HepG2 (cell line): ENCODE results near the gene RERE. TPM values are rescaled to one million over a fixed set of nuclear protein-coding genes. Genes with fewer than 3 reads are reported as not detected.

Source experiments
- AHDC1 ChIP-seq: sonication (generic); formaldehyde crosslinking; IDR thresholded peaks from 2 replicates; pipeline ENCODE4 v1.5.1; 2020; ENCODE audit warnings: mild to moderate bottlenecking, missing genetic modification reagents, borderline replicate concordance
- HDAC6 ChIP-seq: fragments of 200-600 bp; sonication (generic); IDR thresholded peaks from 2 replicates; pipeline ENCODE4 v1.7.0; 2017; ENCODE audit warnings: mild to moderate bottlenecking, antibody characterized with exemption, low read length, low read depth
- ISX ChIP-seq: sonication (generic); formaldehyde crosslinking; conservative IDR thresholded peaks from 2 replicates; pipeline ENCODE4 v1.5.0; 2020; ENCODE audit warnings: missing genetic modification reagents
- MZF1 ChIP-seq: sonication (generic); formaldehyde crosslinking; IDR thresholded peaks from 2 replicates; pipeline ENCODE4 v1.8.1; 2023; ENCODE audit warnings: mild to moderate bottlenecking, missing genetic modification reagents, borderline replicate concordance
- SMAD3 ChIP-seq: sonication (generic); formaldehyde crosslinking; IDR thresholded peaks from 2 replicates; pipeline ENCODE4 v1.4.0; 2020; ENCODE audit warnings: missing genetic modification reagents
- SRSF9 ChIP-seq: fragments of 200-400 bp; formaldehyde crosslinking; IDR thresholded peaks from 2 replicates; pipeline ENCODE4 v1.6.1; 2018; ENCODE audit warnings: borderline replicate concordance, mild to moderate bottlenecking, low read depth, low read length; ENCODE audit not compliant: insufficient read depth, poor library complexity, severe bottlenecking
- TRIM24 ChIP-seq: sonication (generic); formaldehyde crosslinking; IDR thresholded peaks from 2 replicates; pipeline ENCODE4 v1.8.0; 2022; ENCODE audit warnings: mild to moderate bottlenecking, missing genetic modification reagents
- ZFP62 ChIP-seq: sonication (generic); formaldehyde crosslinking; IDR thresholded peaks from 2 replicates; pipeline ENCODE4 v1.4.0; 2020; ENCODE audit warnings: missing genetic modification reagents
- ZMYM4 ChIP-seq: sonication (generic); formaldehyde crosslinking; IDR thresholded peaks from 2 replicates; pipeline ENCODE4 v1.8.1; 2023; ENCODE audit warnings: mild to moderate bottlenecking, missing genetic modification reagents
- ZNF382 ChIP-seq: sonication (generic); formaldehyde crosslinking; IDR thresholded peaks from 2 replicates; pipeline ENCODE4 v1.5.0; 2020; ENCODE audit warnings: missing genetic modification reagents, mild to moderate bottlenecking, borderline replicate concordance
- ZNF543 ChIP-seq: sonication (generic); formaldehyde crosslinking; IDR thresholded peaks from 2 replicates; pipeline ENCODE4 v1.4.0; 2020; ENCODE audit warnings: mild to moderate bottlenecking, missing genetic modification reagents
- ZNF670 ChIP-seq: sonication (generic); formaldehyde crosslinking; IDR thresholded peaks from 2 replicates; pipeline ENCODE4 v1.8.0; 2022; ENCODE audit warnings: mild to moderate bottlenecking, missing genetic modification reagents, borderline replicate concordance
- ZNF704 ChIP-seq: sonication (generic); formaldehyde crosslinking; IDR thresholded peaks from 2 replicates; pipeline ENCODE4 v1.8.1; 2023; ENCODE audit warnings: mild to moderate bottlenecking, inconsistent platforms, moderate library complexity, missing genetic modification reagents, borderline replicate concordance
- ZNF775 ChIP-seq: sonication (generic); formaldehyde crosslinking; IDR thresholded peaks from 2 replicates; pipeline ENCODE4 v1.4.0; 2020; ENCODE audit warnings: missing genetic modification reagents, mild to moderate bottlenecking, moderate library complexity, borderline replicate concordance
- polyA plus RNA-seq, 8 experiments: library from polyadenylated mRNA; depleted of rRNA in 3 of 8; stranded (reverse) in 7 of 8; unstranded in 1 of 8; fragments of >200 nt; fragmentation: Illumina TruSeq in 4 of 8; extraction: Trizol in 4 of 8; gene quantifications; 2 replicates each; pipeline versions ENCODE4 v1.2.1 to v1.2.3, GENCODE V29; 2011 to 2016; ENCODE audit warnings: low read depth in 4 of 8, missing spikeins in 1 of 8, mixed read lengths in 1 of 8; ENCODE audit not compliant: insufficient read depth in 1 of 8
- total RNA-seq, 5 experiments: library from RNA; depleted of rRNA; stranded (reverse); fragments of >200 nt; fragmentation: Illumina TruSeq; extraction: Trizol; gene quantifications; 2 replicates each; pipeline ENCODE4 v1.2.3, GENCODE V29; 2016; ENCODE audit warnings: low read depth in 1 of 5
- TF ChIP-seq, protein P1 (sequence below): sonication (generic); formaldehyde crosslinking; IDR thresholded peaks from 2 replicates; pipeline ENCODE4 v1.4.0; 2020; ENCODE audit warnings: mild to moderate bottlenecking, missing genetic modification reagents
- TF ChIP-seq, protein P2 (sequence below): sonication (generic); formaldehyde crosslinking; IDR thresholded peaks from 2 replicates; pipeline ENCODE4 v1.8.1; 2022; ENCODE audit warnings: mild to moderate bottlenecking, missing genetic modification reagents
- TF ChIP-seq, protein P3 (sequence below): sonication (generic); formaldehyde crosslinking; IDR thresholded peaks from 2 replicates; pipeline ENCODE4 v1.4.0; 2020; ENCODE audit warnings: missing genetic modification reagents

The RERE gene
- total and polyA plus RNA-seq, 2 of the 13 experiments (the other 11 are each of a cell fraction or from before 2014, with no cell fraction given): 18.3 to 21.9 TPM

DNA sequence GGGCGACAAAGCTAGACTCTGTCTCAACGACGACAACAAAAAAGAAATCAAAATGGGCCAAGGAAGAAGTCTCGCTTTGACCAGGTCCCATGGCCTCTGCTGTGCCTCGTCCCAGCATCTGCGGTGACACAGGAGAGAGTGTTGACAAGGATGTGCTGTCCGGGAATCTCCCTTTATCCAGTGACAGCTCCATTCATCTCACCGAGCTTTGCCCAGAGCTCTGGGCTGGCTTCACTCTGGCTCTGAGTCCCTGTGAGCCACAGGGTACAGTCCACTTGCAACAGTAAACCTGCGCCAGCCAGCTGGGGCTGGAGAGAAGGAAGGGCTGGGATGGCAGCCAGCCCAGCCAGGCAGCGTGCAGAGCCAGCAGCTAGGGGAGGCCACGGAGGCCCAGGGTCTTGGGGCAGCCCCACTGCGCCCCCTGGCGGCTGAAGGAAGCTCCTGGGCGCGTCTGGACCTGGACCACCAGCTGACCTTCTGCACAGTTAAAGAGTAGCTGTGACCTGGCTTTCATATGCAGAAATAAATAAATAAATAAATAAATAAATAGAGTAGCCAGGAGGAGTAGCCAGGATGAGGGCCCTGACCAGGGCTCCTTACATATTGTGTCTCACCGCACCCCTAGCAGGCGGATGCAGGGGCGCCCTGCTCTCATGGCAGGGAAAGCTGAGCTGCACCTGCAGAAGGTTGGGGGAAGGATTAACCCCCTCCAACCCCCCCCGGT lies 31.4 kb upstream of the RERE start (continued):
- TF ChIP-seq, protein P1, sequence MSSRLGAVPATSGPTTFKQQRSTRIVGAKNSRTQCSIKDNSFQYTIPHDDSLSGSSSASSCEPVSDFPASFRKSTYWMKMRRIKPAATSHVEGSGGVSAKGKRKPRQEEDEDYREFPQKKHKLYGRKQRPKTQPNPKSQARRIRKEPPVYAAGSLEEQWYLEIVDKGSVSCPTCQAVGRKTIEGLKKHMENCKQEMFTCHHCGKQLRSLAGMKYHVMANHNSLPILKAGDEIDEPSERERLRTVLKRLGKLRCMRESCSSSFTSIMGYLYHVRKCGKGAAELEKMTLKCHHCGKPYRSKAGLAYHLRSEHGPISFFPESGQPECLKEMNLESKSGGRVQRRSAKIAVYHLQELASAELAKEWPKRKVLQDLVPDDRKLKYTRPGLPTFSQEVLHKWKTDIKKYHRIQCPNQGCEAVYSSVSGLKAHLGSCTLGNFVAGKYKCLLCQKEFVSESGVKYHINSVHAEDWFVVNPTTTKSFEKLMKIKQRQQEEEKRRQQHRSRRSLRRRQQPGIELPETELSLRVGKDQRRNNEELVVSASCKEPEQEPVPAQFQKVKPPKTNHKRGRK (CRISPR knock-in tag): no peak
- TF ChIP-seq ISX (CRISPR knock-in tag) (no peak), AHDC1 (CRISPR knock-in tag) (no peak), TRIM24 (no peak), MZF1 (CRISPR knock-in tag) (no peak), ZNF670 (CRISPR knock-in tag) (0 out of 2 replicates have a peak, but pooled peaks have one; percentile 44), SMAD3 (CRISPR knock-in tag) (peak; percentile 48; the same call in 1 of the 2 replicates), ZNF543 (CRISPR knock-in tag) (no peak), ZNF382 (CRISPR knock-in tag) (no peak), ZNF704 (CRISPR knock-in tag) (no peak), HDAC6 (no peak), ZMYM4 (CRISPR knock-in tag) (peak; percentile 71; the same call in 1 of the 2 replicates), SRSF9 (no peak), ZFP62 (CRISPR knock-in tag) (no peak), ZNF775 (CRISPR knock-in tag) (no peak)
- TF ChIP-seq, protein P2, sequence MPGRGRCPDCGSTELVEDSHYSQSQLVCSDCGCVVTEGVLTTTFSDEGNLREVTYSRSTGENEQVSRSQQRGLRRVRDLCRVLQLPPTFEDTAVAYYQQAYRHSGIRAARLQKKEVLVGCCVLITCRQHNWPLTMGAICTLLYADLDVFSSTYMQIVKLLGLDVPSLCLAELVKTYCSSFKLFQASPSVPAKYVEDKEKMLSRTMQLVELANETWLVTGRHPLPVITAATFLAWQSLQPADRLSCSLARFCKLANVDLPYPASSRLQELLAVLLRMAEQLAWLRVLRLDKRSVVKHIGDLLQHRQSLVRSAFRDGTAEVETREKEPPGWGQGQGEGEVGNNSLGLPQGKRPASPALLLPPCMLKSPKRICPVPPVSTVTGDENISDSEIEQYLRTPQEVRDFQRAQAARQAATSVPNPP (CRISPR knock-in tag): no peak
- TF ChIP-seq, protein P3, sequence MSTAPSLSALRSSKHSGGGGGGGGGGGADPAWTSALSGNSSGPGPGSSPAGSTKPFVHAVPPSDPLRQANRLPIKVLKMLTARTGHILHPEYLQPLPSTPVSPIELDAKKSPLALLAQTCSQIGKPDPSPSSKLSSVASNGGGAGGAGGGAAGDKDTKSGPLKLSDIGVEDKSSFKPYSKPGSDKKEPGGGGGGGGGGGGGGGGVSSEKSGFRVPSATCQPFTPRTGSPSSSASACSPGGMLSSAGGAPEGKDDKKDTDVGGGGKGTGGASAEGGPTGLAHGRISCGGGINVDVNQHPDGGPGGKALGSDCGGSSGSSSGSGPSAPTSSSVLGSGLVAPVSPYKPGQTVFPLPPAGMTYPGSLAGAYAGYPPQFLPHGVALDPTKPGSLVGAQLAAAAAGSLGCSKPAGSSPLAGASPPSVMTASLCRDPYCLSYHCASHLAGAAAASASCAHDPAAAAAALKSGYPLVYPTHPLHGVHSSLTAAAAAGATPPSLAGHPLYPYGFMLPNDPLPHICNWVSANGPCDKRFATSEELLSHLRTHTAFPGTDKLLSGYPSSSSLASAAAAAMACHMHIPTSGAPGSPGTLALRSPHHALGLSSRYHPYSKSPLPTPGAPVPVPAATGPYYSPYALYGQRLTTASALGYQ: no peak
